ENCODE measurements around the gene ZNF407.

Gene ZNF407

DNA sequence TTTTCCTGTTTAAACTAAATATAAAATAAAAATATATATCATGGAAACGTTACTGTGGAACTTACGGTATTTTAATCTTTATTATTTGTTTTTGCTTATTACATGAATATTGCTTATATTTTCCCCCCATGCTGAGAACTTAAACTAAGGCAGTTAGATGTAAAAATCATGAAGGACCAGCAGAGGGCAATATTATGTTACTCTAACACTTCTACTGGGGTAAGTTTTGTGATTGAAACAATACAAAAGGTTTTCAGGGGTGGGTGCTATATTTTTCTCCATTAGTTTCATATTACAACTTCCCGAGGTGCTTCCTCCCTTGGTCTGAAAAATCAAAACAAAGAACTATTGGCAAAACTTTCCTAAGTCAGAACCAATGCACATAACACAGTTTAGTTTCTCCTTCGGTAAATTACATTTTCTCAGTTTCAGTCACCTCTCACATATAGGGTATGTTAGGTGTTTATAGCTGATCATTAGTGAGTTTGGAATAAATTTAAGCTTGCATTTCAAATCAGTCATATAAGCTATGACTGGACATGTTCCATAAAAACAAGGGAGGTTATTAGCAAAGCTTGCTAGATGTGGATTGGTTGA lies 54.8 kb downstream of the ZNF407 start:
- H3K9me3 ChIP-seq (ENCODE audit: control insufficient read depth, insufficient read depth, low read depth, low read length) = no peaks in the 10 kb centered on the region
- H3K4me1 ChIP-seq (ENCODE audit: control insufficient read depth, insufficient read depth, low read length) = no peaks in the 10 kb centered on the region
- no peak overlapping the region for H3K4me3 ChIP-seq (ENCODE audit: low read depth, low read length)
- no peaks in the 10 kb centered on the region for H3K36me3 ChIP-seq (ENCODE audit: control insufficient read depth in 2 of 2, insufficient read depth in 1 of 2, low read length in 2 of 2)
- TF ChIP-seq GLIS1 (tag by site-specific recombination; IDR thresholded peaks at IDR 0.05) (0 out of 2 replicates have a peak, but pooled peaks have one; percentile 10), ZNF48 (tag by site-specific recombination; IDR thresholded peaks at IDR 0.05) (no peak), ZNF654 (tag by site-specific recombination; IDR thresholded peaks at IDR 0.05; ENCODE audit: low read depth) (peak; percentile 68), ZNF112 (tag by site-specific recombination; IDR thresholded peaks at IDR 0.05) (no peak), ZSCAN16 (tag by site-specific recombination; IDR thresholded peaks at IDR 0.05) (no peak)
- POLR2A ChIA-PET = no interaction called here
- H3K27ac ChIP-seq (ENCODE audit: extremely low read depth, low read depth, low read length) = no peak overlapping the region
- CTCF ChIA-PET = interaction anchor here (0.6 to 2.7 kb wide), 29 partner anchors 9 to 1608 kb away, joined by 3 to 13 read pairs (median 3); no protein-coding TSS in a partner anchor

DNA sequence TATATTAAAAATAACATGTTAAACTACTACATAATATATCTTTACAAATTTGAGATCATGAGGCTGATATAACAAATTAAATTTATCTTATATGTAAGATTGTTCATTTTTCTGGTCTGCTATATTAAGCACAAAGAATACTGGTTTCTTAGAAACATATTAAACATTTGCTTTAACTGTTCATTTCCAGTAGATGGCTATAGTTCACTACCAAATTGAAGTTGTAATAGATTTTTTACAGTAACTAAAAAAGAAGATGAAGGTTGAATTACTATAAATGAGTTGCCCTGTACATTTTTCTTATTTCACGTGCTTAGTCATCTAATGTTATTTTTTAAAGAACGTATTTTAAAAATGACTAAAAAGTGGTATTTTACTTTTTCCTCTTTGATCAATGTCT lies 57.0 kb downstream of the ZNF407 start:
- CTCF ChIA-PET = interaction anchor here (0.5 to 2.7 kb wide), 6 partner anchors 8 to 1235 kb away, joined by 3 to 13 read pairs (median 4); no protein-coding TSS in a partner anchor
- POLR2A ChIA-PET = no interaction called here
- H3K4me3 ChIP-seq (ENCODE audit: low read depth, low read length) = no peak overlapping the region
- TF ChIP-seq, protein P1, sequence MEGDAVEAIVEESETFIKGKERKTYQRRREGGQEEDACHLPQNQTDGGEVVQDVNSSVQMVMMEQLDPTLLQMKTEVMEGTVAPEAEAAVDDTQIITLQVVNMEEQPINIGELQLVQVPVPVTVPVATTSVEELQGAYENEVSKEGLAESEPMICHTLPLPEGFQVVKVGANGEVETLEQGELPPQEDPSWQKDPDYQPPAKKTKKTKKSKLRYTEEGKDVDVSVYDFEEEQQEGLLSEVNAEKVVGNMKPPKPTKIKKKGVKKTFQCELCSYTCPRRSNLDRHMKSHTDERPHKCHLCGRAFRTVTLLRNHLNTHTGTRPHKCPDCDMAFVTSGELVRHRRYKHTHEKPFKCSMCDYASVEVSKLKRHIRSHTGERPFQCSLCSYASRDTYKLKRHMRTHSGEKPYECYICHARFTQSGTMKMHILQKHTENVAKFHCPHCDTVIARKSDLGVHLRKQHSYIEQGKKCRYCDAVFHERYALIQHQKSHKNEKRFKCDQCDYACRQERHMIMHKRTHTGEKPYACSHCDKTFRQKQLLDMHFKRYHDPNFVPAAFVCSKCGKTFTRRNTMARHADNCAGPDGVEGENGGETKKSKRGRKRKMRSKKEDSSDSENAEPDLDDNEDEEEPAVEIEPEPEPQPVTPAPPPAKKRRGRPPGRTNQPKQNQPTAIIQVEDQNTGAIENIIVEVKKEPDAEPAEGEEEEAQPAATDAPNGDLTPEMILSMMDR (tag by site-specific recombination; IDR thresholded peaks at IDR 0.05) = 0 out of 2 replicates have a peak, but pooled peaks have one; percentile 14
- TF ChIP-seq ZNF549 (tag by site-specific recombination; IDR thresholded peaks at IDR 0.05) = no peak
- TF ChIP-seq ZNF654 (tag by site-specific recombination; IDR thresholded peaks at IDR 0.05; ENCODE audit: low read depth) = peak; percentile 61
- H3K36me3 ChIP-seq (ENCODE audit: control insufficient read depth in 2 of 2, insufficient read depth in 1 of 2, low read length in 2 of 2) = no peaks in the 10 kb centered on the region
- no peaks in the 10 kb centered on the region for H3K4me1 ChIP-seq (ENCODE audit: control insufficient read depth, insufficient read depth, low read length)
- no peaks in the 10 kb centered on the region for H3K9me3 ChIP-seq (ENCODE audit: control insufficient read depth, insufficient read depth, low read depth, low read length)
- H3K27ac ChIP-seq (ENCODE audit: extremely low read depth, low read depth, low read length) = no peak overlapping the region

DNA sequence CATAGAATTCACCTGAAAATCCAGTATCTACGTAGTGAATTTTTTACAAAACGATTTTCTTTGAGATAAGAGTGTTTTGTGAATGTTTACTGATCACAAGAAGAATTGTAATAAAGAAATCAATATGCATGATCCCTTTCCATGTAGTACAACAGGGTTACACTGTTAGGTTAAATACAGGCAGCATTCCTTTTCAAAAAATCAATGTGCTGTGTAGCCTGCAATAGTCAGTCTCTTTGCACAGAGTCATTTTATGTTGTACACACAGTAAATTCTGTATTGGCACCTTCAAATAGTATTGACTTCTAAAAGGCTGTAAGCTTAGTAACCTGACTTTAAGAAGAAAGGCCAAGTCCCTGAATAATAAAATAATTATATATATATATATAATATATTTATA lies 63.3 kb downstream of the ZNF407 start:
- TF ChIP-seq ZNF341 (tag by site-specific recombination; IDR thresholded peaks at IDR 0.05; ENCODE audit: low read depth) (no peak), ZNF654 (tag by site-specific recombination; IDR thresholded peaks at IDR 0.05; ENCODE audit: low read depth) (no peak), ZNF302 (tag by site-specific recombination; IDR thresholded peaks at IDR 0.05; ENCODE audit: low read depth) (no peak)
- TF ChIP-seq, protein P2, sequence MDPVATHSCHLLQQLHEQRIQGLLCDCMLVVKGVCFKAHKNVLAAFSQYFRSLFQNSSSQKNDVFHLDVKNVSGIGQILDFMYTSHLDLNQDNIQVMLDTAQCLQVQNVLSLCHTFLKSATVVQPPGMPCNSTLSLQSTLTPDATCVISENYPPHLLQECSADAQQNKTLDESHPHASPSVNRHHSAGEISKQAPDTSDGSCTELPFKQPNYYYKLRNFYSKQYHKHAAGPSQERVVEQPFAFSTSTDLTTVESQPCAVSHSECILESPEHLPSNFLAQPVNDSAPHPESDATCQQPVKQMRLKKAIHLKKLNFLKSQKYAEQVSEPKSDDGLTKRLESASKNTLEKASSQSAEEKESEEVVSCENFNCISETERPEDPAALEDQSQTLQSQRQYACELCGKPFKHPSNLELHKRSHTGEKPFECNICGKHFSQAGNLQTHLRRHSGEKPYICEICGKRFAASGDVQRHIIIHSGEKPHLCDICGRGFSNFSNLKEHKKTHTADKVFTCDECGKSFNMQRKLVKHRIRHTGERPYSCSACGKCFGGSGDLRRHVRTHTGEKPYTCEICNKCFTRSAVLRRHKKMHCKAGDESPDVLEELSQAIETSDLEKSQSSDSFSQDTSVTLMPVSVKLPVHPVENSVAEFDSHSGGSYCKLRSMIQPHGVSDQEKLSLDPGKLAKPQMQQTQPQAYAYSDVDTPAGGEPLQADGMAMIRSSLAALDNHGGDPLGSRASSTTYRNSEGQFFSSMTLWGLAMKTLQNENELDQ (tag by site-specific recombination; IDR thresholded peaks at IDR 0.05; ENCODE audit: low read depth) = no peak
- TF ChIP-seq, protein P3, sequence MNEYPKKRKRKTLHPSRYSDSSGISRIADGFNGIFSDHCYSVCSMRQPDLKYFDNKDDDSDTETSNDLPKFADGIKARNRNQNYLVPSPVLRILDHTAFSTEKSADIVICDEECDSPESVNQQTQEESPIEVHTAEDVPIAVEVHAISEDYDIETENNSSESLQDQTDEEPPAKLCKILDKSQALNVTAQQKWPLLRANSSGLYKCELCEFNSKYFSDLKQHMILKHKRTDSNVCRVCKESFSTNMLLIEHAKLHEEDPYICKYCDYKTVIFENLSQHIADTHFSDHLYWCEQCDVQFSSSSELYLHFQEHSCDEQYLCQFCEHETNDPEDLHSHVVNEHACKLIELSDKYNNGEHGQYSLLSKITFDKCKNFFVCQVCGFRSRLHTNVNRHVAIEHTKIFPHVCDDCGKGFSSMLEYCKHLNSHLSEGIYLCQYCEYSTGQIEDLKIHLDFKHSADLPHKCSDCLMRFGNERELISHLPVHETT (tag by site-specific recombination; IDR thresholded peaks at IDR 0.05) = no peak
- Histone ChIP-seq H3K36me3 (ENCODE audit: control insufficient read depth in 2 of 2, insufficient read depth in 1 of 2, low read length in 2 of 2) (no peaks in the 10 kb centered on the region), H3K4me1 (ENCODE audit: control insufficient read depth, insufficient read depth, low read length) (no peaks in the 10 kb centered on the region), H3K27ac (ENCODE audit: extremely low read depth, low read depth, low read length) (no peak overlapping the region), H3K9me3 (ENCODE audit: control insufficient read depth, insufficient read depth, low read depth, low read length) (no peaks in the 10 kb centered on the region), H3K4me3 (ENCODE audit: low read depth, low read length) (no peak overlapping the region)
- ChIA-PET CTCF (interaction anchor here (0.7 to 1.3 kb wide), 2 partner anchors 158 to 818 kb away, joined by 3 read pairs; no protein-coding TSS in a partner anchor), POLR2A (interaction anchor here (0.5 kb wide), 1 partner anchor 549 kb away, joined by 4 read pairs; the partner anchor contains the start of gene TSHZ1)

Measured in HEK293 (cell line).